Epidermal melanocyte (primary cell): ENCODE data around the gene GSTK1.
"Not testable (repeated sequence)": the region's sequence is repeated elsewhere in the genome, so short reads cannot be mapped to it uniquely, and the experiment has no call there.

Experiments
- DNase-seq: peaks from one replicate; pipeline ENCODE4 v3.0.0; 2011; ENCODE audit warnings: low spot score; ENCODE audit not compliant: insufficient read length

GSTK1 gene

DNA sequence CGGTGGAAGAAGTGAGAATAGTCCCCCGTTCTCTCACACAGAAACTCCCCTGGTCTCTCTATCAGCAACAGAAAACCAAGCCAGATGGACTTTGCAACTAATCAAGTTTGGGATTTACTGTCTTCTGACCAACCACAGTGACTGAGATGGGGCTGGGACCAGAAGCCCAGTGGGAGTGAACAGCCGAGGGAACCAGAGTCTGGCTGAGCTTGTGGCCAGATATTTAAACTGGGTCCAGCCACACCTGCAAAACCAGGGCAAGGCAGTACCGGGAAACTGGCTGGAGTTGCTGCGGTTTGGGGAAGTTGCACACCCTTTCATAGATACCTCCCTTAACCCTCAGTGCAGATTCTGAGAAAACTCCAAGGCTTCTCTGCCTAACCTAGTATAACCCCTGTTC is 6.0 kb downstream of the GSTK1 start:
- DNase-seq = no peak

DNA sequence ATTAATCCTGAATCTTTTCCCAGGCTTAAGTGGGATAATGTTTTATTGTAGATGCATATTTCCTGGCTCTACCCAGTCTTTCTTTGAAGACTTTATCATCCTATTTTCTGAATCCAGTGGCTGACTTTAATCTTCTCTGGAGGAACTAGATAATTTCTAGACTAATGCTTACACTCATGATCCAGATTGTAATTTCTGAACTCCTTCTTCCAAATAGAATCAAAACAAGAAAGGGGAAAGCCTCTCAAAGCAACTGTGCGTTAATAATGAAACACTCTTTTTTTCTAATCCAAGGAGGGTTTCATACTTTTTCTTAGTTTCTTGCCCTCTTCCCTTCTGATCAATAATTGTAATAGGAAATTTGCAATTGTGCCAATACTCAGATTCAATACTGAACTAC is 8.0 kb downstream of the GSTK1 start:
- DNase-seq = no peak

GRCh38 chr7:143272871-143273270 is 9.6 kb downstream of the GSTK1 start:
- DNase-seq = no peak

DNA sequence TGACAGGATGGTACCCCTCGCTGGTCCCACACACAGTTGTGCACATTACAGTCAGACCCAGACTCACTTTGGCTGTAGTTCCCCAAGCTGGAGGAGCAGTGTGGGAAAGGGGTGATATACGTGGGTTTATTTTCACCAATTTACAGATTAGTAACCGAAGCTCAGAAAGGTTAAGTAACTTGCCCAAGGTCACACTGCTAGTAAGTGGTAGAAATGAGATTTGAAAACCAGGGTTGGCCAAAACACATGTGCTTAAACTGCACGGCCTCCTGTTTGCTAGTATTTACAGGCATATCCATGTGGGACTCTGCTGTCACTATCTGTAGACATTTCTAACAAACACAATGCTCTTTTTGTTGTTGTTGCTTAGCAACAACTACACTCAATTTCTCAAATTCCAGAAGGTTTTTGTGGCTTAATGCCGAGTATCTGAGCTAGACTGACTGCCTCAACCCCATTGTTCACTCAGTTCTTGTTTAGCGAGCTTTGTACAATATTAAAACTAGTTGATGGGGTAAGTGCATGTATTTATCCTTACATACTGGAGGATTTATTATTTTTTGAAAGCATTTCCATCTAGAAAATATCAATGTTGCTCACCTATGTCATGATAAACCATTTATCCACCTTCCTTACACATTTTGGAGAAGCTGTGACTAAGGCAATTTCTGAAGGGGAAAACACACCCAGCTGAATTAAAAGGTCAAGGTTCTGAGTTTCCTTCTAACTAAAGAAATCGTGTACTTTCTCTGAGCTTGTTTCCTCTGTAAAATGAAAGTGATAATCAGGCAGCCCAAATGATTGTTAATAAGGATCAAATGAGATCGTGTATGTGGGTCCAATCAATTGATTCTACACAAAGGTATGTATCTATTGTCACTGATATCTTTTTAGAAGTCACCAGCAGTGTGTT is 16.2 kb downstream of the GSTK1 start:
- peak; percentile 68 for DNase-seq

DNA sequence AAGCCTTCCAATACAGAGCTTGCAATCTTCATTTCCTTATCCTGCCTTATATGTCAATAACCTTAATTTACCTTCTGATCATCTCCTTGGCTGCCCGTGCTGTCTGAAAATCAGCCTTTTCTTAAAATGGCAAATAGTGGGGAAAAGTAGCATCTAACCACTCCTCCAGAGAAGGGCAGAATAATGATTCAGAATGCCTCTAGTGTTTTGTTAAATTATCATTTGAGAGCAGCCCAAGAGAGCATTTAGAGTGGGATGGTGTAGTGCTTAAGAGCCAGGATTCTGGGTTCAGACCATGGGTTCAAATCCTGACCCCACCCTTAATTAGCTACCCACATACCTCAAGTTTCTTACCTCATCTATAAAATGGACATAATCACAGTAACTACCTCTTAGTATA is 16.9 kb downstream of the GSTK1 start:
- DNase-seq = no peak

GRCh38 chr7:143280566-143280965 is 17.3 kb downstream of the GSTK1 start:
- no peak for DNase-seq

DNA sequence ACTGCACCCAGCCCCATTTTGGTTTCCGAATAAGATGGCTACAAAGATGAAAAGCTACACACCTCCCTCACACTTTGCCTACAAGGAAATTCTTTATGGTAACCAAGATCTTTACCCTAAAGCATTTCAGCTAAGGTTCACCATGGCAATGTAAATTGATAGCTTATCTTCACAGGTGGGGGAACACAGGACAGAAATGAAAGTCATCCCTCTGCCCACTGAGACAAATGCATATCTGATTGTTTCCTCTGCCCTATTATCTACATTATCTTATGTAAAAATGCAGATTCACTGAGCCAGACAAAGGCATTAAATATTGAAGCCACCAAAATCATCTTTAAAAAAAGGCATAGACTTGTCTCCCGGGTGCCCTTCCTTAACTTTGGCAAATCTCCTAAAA is 18.3 kb downstream of the GSTK1 start:
- no peak for DNase-seq

GRCh38 chr7:143282124-143282523 is 18.9 kb downstream of the GSTK1 start:
- DNase-seq = no peak

DNA sequence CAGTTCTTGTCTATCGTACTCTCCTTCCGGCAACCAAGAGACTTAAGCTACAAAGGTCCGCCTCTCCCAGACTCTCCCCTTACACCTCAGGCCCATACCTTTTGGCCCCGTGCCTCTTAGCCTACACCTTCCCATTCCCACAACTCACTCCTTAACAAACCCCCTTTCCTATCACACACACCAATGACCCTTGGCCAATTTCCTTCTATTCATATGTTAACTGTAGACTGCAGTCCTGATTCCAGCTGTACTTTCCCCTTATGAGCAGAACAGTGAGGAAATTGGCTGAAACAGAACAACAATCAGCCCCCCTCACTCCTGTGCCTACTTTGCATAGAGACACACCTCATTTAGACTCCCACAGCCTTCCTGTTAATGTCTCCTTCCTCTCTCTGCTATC is 20.1 kb downstream of the GSTK1 start:
- DNase-seq = no peak

DNA sequence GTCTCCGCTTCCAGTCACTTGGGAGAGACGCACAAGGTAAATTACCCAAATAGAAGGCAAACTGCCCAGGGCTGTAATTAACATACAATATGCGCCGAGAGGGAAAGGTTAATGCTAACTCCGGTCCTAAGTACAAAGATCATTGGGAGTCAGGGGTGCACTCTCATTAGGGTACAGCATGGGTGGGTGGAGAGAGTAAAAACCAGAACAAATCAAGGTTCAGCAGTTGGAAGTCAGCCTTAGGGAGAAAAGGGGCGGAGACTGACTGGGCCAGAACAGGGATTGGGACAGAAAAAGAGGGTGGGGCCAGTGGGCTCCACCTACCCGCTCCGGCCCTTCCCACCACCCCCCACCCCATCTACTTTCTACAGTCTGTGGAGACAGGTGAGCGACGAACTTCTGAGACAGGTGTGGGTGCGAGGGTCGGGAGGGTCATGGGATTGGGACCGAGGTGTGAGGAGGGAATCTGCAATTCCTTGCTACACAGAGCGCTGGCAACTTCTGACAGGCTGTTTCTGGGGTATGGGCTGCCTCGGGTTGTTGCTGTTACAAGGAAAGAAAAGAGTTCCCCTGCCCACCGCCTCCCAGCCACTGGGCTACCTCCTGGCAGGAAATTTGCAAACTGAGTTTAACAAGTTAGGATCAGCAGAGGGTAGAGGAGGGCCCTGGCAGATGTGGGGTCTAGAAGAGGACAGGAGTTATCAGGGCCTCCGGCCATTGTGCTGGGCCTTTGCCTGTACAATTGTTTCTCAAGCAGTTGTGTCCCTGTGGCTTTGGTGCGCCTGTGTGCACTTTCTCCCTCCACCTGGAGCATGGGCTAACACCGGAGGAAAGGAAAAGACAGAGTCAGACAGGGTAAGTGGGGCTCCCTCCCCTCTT is 21.6 kb downstream of the GSTK1 start, which contains the start of gene TMEM139:
TSS of gene TMEM139 (plus strand) at position 368 of the 879 bp plus-strand sequence. CDS start 1,000 bp downstream, outside the sequence.
- no peak for DNase-seq

DNA sequence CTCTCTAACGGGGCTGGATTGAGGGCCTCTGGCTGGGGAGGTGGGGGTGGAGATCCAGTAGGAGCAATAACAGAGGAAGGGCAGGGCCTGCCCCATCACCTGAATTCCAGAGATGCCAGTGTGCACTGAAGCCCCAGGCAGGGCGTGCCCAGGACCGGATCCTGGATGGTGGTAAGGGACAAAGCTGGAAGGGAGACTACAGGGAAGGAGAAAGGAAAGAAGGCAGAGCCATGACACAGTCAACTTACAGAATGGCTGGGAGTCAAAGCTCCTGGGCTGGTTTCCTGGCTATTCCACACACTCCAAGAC is 22.2 kb downstream of the GSTK1 start:
- DNase-seq = no peak

- DNase-seq = no peak
Observed at GRCh38 chr7:143285806-143286521, 22.7 kb downstream of the GSTK1 start.

DNA sequence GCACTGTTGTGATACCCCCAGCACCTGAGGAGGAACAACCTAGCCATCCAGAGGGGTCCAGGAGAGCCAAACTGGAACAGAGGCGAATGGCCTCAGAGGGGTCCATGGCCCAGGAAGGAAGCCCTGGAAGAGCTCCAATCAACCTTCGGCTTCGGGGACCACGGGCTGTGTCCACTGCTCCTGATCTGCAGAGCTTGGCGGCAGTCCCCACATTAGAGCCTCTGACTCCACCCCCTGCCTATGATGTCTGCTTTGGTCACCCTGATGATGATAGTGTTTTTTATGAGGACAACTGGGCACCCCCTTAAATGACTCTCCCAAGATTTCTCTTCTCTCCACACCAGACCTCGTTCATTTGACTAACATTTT is 23.3 kb downstream of the GSTK1 start:
- DNase-seq = no peak

GRCh38 chr7:143287339-143287934 is 24.2 kb downstream of the GSTK1 start:
- no peak for DNase-seq

DNA sequence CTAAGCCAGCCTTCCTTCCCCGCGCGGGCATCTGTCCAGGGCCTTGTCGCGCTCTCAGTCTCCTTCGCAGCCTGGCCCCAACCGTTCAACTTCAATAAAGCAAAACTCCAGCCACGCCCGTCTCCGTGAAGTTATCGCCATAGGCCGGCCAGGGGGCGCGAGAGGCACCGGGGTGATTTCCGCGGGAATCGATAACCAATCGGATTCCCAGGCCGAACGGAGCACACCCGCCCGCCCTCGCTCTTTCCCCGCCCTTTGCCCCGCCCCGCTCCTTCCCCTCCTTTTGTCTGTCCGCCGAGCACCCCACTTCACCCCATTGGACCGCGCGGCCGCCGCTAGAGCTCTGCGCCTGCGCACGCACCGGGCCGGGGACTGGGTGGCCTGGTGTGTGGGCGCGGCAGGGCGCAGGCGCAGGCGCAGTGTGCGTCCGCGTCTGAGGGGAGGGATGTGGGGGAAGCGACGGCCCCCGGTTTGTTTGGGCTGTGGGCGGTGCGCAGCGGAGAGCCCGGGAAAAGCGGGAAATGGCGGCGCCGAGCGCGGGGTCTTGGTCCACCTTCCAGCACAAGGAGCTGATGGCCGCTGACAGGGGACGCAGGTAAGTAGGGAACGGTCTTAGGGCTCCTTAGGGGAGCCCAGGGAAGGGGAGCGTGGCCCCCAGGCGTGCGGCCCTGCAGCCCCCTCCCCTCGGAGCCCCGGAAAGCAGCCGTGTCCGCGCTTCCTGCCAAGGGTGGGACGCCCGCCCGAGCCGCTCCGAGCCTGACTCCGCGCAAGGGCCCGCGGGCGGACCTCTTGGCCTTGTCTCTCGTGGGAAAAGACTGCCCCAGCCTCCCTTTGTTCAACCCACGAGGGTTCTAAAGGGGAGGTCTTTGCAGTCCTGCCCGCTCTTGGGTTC is 24.9 kb downstream of the GSTK1 start, which contains the start of gene CASP2:
TSS of gene CASP2 (plus strand) at position 417 of the 892 bp plus-strand sequence. CDS start at position 522, 105 bp downstream.
- DNase-seq = peak; percentile 97

GRCh38 chr7:143288836-143289235 is 25.6 kb downstream of the GSTK1 start:
- DNase-seq = no peak

DNA sequence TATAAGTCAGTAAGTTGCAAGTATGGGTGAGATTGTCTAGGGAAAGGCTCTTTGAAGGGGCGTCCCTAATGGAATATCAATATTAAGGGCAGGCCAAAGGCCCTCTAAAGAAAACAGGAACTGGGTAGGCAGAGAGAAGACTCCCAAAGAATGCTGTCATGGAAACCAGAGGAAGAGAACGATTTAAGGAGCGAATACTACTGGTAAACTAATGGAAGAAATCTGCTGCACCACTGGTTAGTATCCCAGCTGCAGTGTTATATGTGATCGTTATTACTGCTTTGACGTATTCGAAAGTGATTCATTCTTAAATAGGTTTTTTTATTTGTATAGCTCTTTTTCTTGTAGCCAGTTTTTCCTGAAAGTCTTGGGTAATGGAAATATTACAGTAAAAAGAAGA is 26.2 kb downstream of the GSTK1 start:
- DNase-seq = no peak

GRCh38 chr7:143289888-143290287 is 26.6 kb downstream of the GSTK1 start:
- DNase-seq = not testable (repeated sequence)

- DNase-seq = no peak
Observed at GRCh38 chr7:143290293-143290692, 27.1 kb downstream of the GSTK1 start.

- no peak for DNase-seq
Observed at GRCh38 chr7:143292876-143293275, 29.6 kb downstream of the GSTK1 start.
